Measurements from ENCODE around the gene TSC22D4. TPM values are rescaled to one million over a fixed set of nuclear protein-coding genes. Genes with fewer than 3 reads are reported as not detected.

TSC22D4 gene
- total and polyA plus RNA-seq, 9 of the 15 experiments (the other 6 are each of a cell fraction or from before 2014, with no cell fraction given) = 0.37 to 107 (median 28.7) TPM

Other genes with a start within 250 kb of the TSC22D4 start
Only the 7 nearest of the 20 such genes appear.
- gene ZCWPW1, start 50.5 kb downstream of the TSC22D4 start, total RNA-seq (2014; rRNA removed) = 1.3 and 1.7 TPM in 2 replicates
- gene ZCWPW1, start 50.5 kb downstream of the TSC22D4 start, total RNA-seq (2014; rRNA removed; fragmentation: Illumina TruSeq; extraction: Trizol) = 0.84 and 1.8 TPM in 2 replicates
- 1.2 and 1.7 TPM in 2 replicates for gene ZCWPW1, start 50.5 kb downstream of the TSC22D4 start, total RNA-seq (2015; rRNA removed; fragmentation: Illumina TruSeq; extraction: Trizol)
- 0.86 and 0.94 TPM in 2 replicates for gene ZCWPW1, start 50.5 kb downstream of the TSC22D4 start, total RNA-seq (2021)
- gene ZCWPW1, start 50.5 kb downstream of the TSC22D4 start, polyA plus RNA-seq (2011; rRNA removed) = 1.5 and 1.7 TPM in 2 replicates
- 0.79 and 1.4 TPM in 2 replicates for gene ZCWPW1, start 50.5 kb downstream of the TSC22D4 start, polyA plus RNA-seq (2014; fragmentation: Illumina TruSeq; extraction: Trizol)
- gene ZCWPW1, start 50.5 kb downstream of the TSC22D4 start, polyA plus RNA-seq (2014; fragmentation: Nextera tagmentation; extraction: Ambion mirVana) = under 1 TPM; 0.18 to 0.41 TPM
- 0.61 and 1.6 TPM in 2 replicates for gene ZCWPW1, start 50.5 kb downstream of the TSC22D4 start, polyA plus RNA-seq (2014; rRNA removed)
- 50.6 and 65.4 TPM in 2 replicates for gene MEPCE, start 49.4 kb downstream of the TSC22D4 start, total RNA-seq (2014; rRNA removed)
- 24.9 and 29.5 TPM in 2 replicates for gene MEPCE, start 49.4 kb downstream of the TSC22D4 start, total RNA-seq (2014; rRNA removed; fragmentation: Illumina TruSeq; extraction: Trizol)
- gene MEPCE, start 49.4 kb downstream of the TSC22D4 start, total RNA-seq (2015; rRNA removed; fragmentation: Illumina TruSeq; extraction: Trizol) = 60.3 and 60.4 TPM in 2 replicates
- 72.8 and 76.3 TPM in 2 replicates for gene MEPCE, start 49.4 kb downstream of the TSC22D4 start, total RNA-seq (2021)
- gene MEPCE, start 49.4 kb downstream of the TSC22D4 start, polyA plus RNA-seq (2011; rRNA removed) = 16.1 and 16.7 TPM in 2 replicates
- gene MEPCE, start 49.4 kb downstream of the TSC22D4 start, polyA plus RNA-seq (2014; fragmentation: Illumina TruSeq; extraction: Trizol) = 66.5 and 77.3 TPM in 2 replicates
- 10 to 100 TPM; 10.9 to 13.7 TPM for gene MEPCE, start 49.4 kb downstream of the TSC22D4 start, polyA plus RNA-seq (2014; fragmentation: Nextera tagmentation; extraction: Ambion mirVana)
- gene MEPCE, start 49.4 kb downstream of the TSC22D4 start, polyA plus RNA-seq (2014; rRNA removed) = 42.7 and 44.1 TPM in 2 replicates
- gene PPP1R35, start 42.7 kb downstream of the TSC22D4 start, total RNA-seq (2014; rRNA removed) = 127 and 152 TPM in 2 replicates
- gene PPP1R35, start 42.7 kb downstream of the TSC22D4 start, total RNA-seq (2014; rRNA removed; fragmentation: Illumina TruSeq; extraction: Trizol) = 18.9 and 25.9 TPM in 2 replicates
- gene PPP1R35, start 42.7 kb downstream of the TSC22D4 start, total RNA-seq (2015; rRNA removed; fragmentation: Illumina TruSeq; extraction: Trizol) = 44.9 and 47.9 TPM in 2 replicates
- 124 and 135 TPM in 2 replicates for gene PPP1R35, start 42.7 kb downstream of the TSC22D4 start, total RNA-seq (2021)
- 28.2 and 31.7 TPM in 2 replicates for gene PPP1R35, start 42.7 kb downstream of the TSC22D4 start, polyA plus RNA-seq (2011; rRNA removed)
- 19.4 and 33.7 TPM in 2 replicates for gene PPP1R35, start 42.7 kb downstream of the TSC22D4 start, polyA plus RNA-seq (2014; fragmentation: Illumina TruSeq; extraction: Trizol)
- gene PPP1R35, start 42.7 kb downstream of the TSC22D4 start, polyA plus RNA-seq (2014; fragmentation: Nextera tagmentation; extraction: Ambion mirVana) = 1 to 10 TPM; 2.9 to 5.9 TPM
- 153 and 185 TPM in 2 replicates for gene PPP1R35, start 42.7 kb downstream of the TSC22D4 start, polyA plus RNA-seq (2014; rRNA removed)
- 0.14 and 0.29 TPM in 2 replicates for gene SPACDR, start 15.0 kb downstream of the TSC22D4 start, total RNA-seq (2014; rRNA removed)
- not detected in 2 replicates for gene SPACDR, start 15.0 kb downstream of the TSC22D4 start, total RNA-seq (2014; rRNA removed; fragmentation: Illumina TruSeq; extraction: Trizol)
- 0.29 and 0.41 TPM in 2 replicates for gene SPACDR, start 15.0 kb downstream of the TSC22D4 start, total RNA-seq (2015; rRNA removed; fragmentation: Illumina TruSeq; extraction: Trizol)
- 0.55 and 1.2 TPM in 2 replicates for gene SPACDR, start 15.0 kb downstream of the TSC22D4 start, total RNA-seq (2021)
- 0.18 and 0.20 TPM in 2 replicates for gene SPACDR, start 15.0 kb downstream of the TSC22D4 start, polyA plus RNA-seq (2011; rRNA removed)
- gene SPACDR, start 15.0 kb downstream of the TSC22D4 start, polyA plus RNA-seq (2014; fragmentation: Illumina TruSeq; extraction: Trizol) = 0.13 and 0.24 TPM in 2 replicates
- under 1 TPM; 0.07 to 0.11 TPM for gene SPACDR, start 15.0 kb downstream of the TSC22D4 start, polyA plus RNA-seq (2014; fragmentation: Nextera tagmentation; extraction: Ambion mirVana)
- gene SPACDR, start 15.0 kb downstream of the TSC22D4 start, polyA plus RNA-seq (2014; rRNA removed) = 0.12 and 0.15 TPM in 2 replicates
- 0.32 and 0.98 TPM in 2 replicates for gene NYAP1, start 4.7 kb upstream of the TSC22D4 start, total RNA-seq (2014; rRNA removed)
- gene NYAP1, start 4.7 kb upstream of the TSC22D4 start, total RNA-seq (2014; rRNA removed; fragmentation: Illumina TruSeq; extraction: Trizol) = 0.11 and 0.13 TPM in 2 replicates
- gene NYAP1, start 4.7 kb upstream of the TSC22D4 start, total RNA-seq (2015; rRNA removed; fragmentation: Illumina TruSeq; extraction: Trizol) = 0.15 and 0.22 TPM in 2 replicates
- gene NYAP1, start 4.7 kb upstream of the TSC22D4 start, total RNA-seq (2021) = 0.82 and 0.87 TPM in 2 replicates
- gene NYAP1, start 4.7 kb upstream of the TSC22D4 start, polyA plus RNA-seq (2011; rRNA removed) = 0.09 and 0.13 TPM in 2 replicates
- 0.13 and 0.17 TPM in 2 replicates for gene NYAP1, start 4.7 kb upstream of the TSC22D4 start, polyA plus RNA-seq (2014; fragmentation: Illumina TruSeq; extraction: Trizol)
- gene NYAP1, start 4.7 kb upstream of the TSC22D4 start, polyA plus RNA-seq (2014; fragmentation: Nextera tagmentation; extraction: Ambion mirVana) = not detected
- gene NYAP1, start 4.7 kb upstream of the TSC22D4 start, polyA plus RNA-seq (2014; rRNA removed) = 0.88 and 1.0 TPM in 2 replicates
- 11.7 and 20.2 TPM in 2 replicates for gene AGFG2, start 60.0 kb upstream of the TSC22D4 start, total RNA-seq (2014; rRNA removed)
- gene AGFG2, start 60.0 kb upstream of the TSC22D4 start, total RNA-seq (2014; rRNA removed; fragmentation: Illumina TruSeq; extraction: Trizol) = 3.6 and 4.3 TPM in 2 replicates
- gene AGFG2, start 60.0 kb upstream of the TSC22D4 start, total RNA-seq (2015; rRNA removed; fragmentation: Illumina TruSeq; extraction: Trizol) = 7.8 and 9.3 TPM in 2 replicates
- gene AGFG2, start 60.0 kb upstream of the TSC22D4 start, total RNA-seq (2021) = 23.1 and 23.4 TPM in 2 replicates
- gene AGFG2, start 60.0 kb upstream of the TSC22D4 start, polyA plus RNA-seq (2011; rRNA removed) = 4.6 and 5.2 TPM in 2 replicates
- 6.5 and 9.6 TPM in 2 replicates for gene AGFG2, start 60.0 kb upstream of the TSC22D4 start, polyA plus RNA-seq (2014; fragmentation: Illumina TruSeq; extraction: Trizol)
- under 1 TPM; 0.31 to 0.32 TPM for gene AGFG2, start 60.0 kb upstream of the TSC22D4 start, polyA plus RNA-seq (2014; fragmentation: Nextera tagmentation; extraction: Ambion mirVana)
- 10.0 and 16.8 TPM in 2 replicates for gene AGFG2, start 60.0 kb upstream of the TSC22D4 start, polyA plus RNA-seq (2014; rRNA removed)
- gene SAP25, start 94.7 kb upstream of the TSC22D4 start, total RNA-seq (2014; rRNA removed) = 1.3 and 1.8 TPM in 2 replicates
- 0.48 TPM in 1 of 2 replicates, not detected in the other for gene SAP25, start 94.7 kb upstream of the TSC22D4 start, total RNA-seq (2014; rRNA removed; fragmentation: Illumina TruSeq; extraction: Trizol)
- gene SAP25, start 94.7 kb upstream of the TSC22D4 start, total RNA-seq (2015; rRNA removed; fragmentation: Illumina TruSeq; extraction: Trizol) = 1.1 TPM in 2 replicates
- gene SAP25, start 94.7 kb upstream of the TSC22D4 start, total RNA-seq (2021) = 3.2 and 5.3 TPM in 2 replicates
- 0.42 and 2.1 TPM in 2 replicates for gene SAP25, start 94.7 kb upstream of the TSC22D4 start, polyA plus RNA-seq (2011; rRNA removed)
- gene SAP25, start 94.7 kb upstream of the TSC22D4 start, polyA plus RNA-seq (2014; fragmentation: Illumina TruSeq; extraction: Trizol) = 0.48 and 2.8 TPM in 2 replicates
- gene SAP25, start 94.7 kb upstream of the TSC22D4 start, polyA plus RNA-seq (2014; fragmentation: Nextera tagmentation; extraction: Ambion mirVana) = under 1 TPM; 0.13 to 0.14 TPM
- gene SAP25, start 94.7 kb upstream of the TSC22D4 start, polyA plus RNA-seq (2014; rRNA removed) = 4.2 and 8.1 TPM in 2 replicates

All from K562 (cell line).